PC-9 (cell line): ENCODE data around the gene TMEM267. TPM values are rescaled to one million over a fixed set of nuclear protein-coding genes. Genes with fewer than 3 reads are reported as not detected.

Experiments used
- BruUV-seq: library from RNA; stranded (reverse); fragments of 400-500 nt; replicated peaks from 2 replicates; lab custom pipeline; 2021; lab: Mats Ljungman, UMichigan
- CTCF ChIA-PET: fragments of 300-600 bp; sonication (Branson Sonifier 250); formaldehyde crosslinking; loops from one replicate; lab custom pipeline; 2022; ENCODE audit warnings: antibody characterized with exemption; lab: Charles Lee
- POLR2A ChIA-PET: fragments of 300-600 bp; sonication (Branson Sonifier 250); formaldehyde crosslinking; loops from one replicate; lab custom pipeline; 2022; ENCODE audit warnings: antibody characterized with exemption; ENCODE audit not compliant: unreplicated experiment; lab: Charles Lee
- DNase-seq, 2 experiments: peaks; one replicate each; pipeline versions ENCODE4 v3.0.0 to v3.0.0-alpha.2; 2015 to 2022; ENCODE audit warnings: mixed read lengths in 1 of 2
- H2AFZ ChIP-seq: fragments of 200-600 bp; sonication (generic); 2 replicates; pipeline ENCODE4 v1.8.1; 2017; ENCODE audit warnings: antibody characterized with exemption
- H3F3A ChIP-seq: fragments of 200-600 bp; sonication (generic); 2 replicates; pipeline ENCODE4 v1.8.1; 2017; ENCODE audit warnings: antibody characterized with exemption, mild to moderate bottlenecking, low read depth; ENCODE audit not compliant: insufficient read depth
- H3K27ac ChIP-seq: fragments of 200-600 bp; sonication (generic); 2 replicates; pipeline ENCODE4 v1.6.1; 2016; ENCODE audit warnings: mixed run types
- H3K27me3 ChIP-seq: fragments of 200-600 bp; sonication (generic); 2 replicates; pipeline ENCODE4 v1.6.1; 2016; ENCODE audit warnings: low read depth, mixed run types; ENCODE audit not compliant: insufficient read depth
- H3K36me3 ChIP-seq: fragments of 200-600 bp; sonication (generic); 2 replicates; pipeline ENCODE4 v1.6.1; 2016; ENCODE audit warnings: low read depth, mixed run types
- H3K4me1 ChIP-seq: fragments of 200-600 bp; sonication (generic); replicated peaks from 2 replicates; pipeline ENCODE4 v1.6.1; 2016; ENCODE audit warnings: mixed run types; ENCODE audit not compliant: insufficient read depth
- H3K4me2 ChIP-seq: fragments of 200-600 bp; sonication (generic); 2 replicates; pipeline ENCODE4 v1.6.1; 2017; ENCODE audit warnings: mixed run types
- H3K4me3 ChIP-seq: fragments of 200-600 bp; sonication (generic); 2 replicates; pipeline ENCODE4 v1.6.1; 2016; ENCODE audit warnings: mixed run types
- H3K79me2 ChIP-seq: fragments of 200-600 bp; sonication (generic); 2 replicates; pipeline ENCODE4 v1.6.1; 2017; ENCODE audit warnings: low read depth, mixed run types
- H3K9me2 ChIP-seq: fragments of 200-600 bp; sonication (generic); 2 replicates; pipeline ENCODE4 v1.8.1; 2017; ENCODE audit warnings: mild to moderate bottlenecking; ENCODE audit not compliant: insufficient read depth
- H3K9me3 ChIP-seq: fragments of 200-600 bp; sonication (generic); 2 replicates; pipeline ENCODE4 v1.8.1; 2016; ENCODE audit warnings: low read depth; ENCODE audit not compliant: insufficient read depth
- H4K20me1 ChIP-seq: fragments of 200-600 bp; sonication (generic); 2 replicates; pipeline ENCODE4 v1.8.1; 2017; ENCODE audit not compliant: insufficient read depth
- CTCF ChIP-seq: fragments of 200-600 bp; sonication (generic); conservative IDR thresholded peaks from 2 replicates; pipeline ENCODE4 v1.6.1; 2017; ENCODE audit warnings: mixed run types, antibody characterized with exemption, mild to moderate bottlenecking, moderate library complexity
- EZH2 ChIP-seq: fragments of 200-600 bp; sonication (generic); IDR thresholded peaks from 2 replicates; pipeline ENCODE4 v1.8.0; 2017; ENCODE audit warnings: antibody characterized with exemption, low read depth
- intact Hi-C: fragments of 100-400 bp; cut with micrococcal nuclease; formaldehyde crosslinking; loops from one replicate; pipeline ENCODE4 v1.10.0; 2022; ENCODE audit not compliant: unreplicated experiment
- total RNA-seq: library from RNA; stranded (reverse); gene quantifications from 2 replicates; pipeline ENCODE4 v1.2.3, GENCODE V29; 2021

TMEM267 gene
- total RNA-seq, 1 experiment from 2014 or later: 30.2 TPM

GRCh38 chr5:43413966-43414365, 69.7 kb downstream of the TMEM267 start:
- BruUV-seq: no TSS peak
- H3K9me2 ChIP-seq: no peaks in the 10 kb centered on the region
- H4K20me1 ChIP-seq: no peaks in the 10 kb centered on the region
- no peaks in the 10 kb centered on the region for H3K9me3 ChIP-seq
- H3K27me3 ChIP-seq: no peaks in the 10 kb centered on the region
- H3K36me3 ChIP-seq: no peaks in the 10 kb centered on the region
- intact Hi-C loops: no loop called here
- H3K4me3 ChIP-seq: no peak overlapping the region
- CTCF ChIA-PET: no interaction called here
- peaks cover 4% of the 10 kb centered on the region; the same call in 1 of the 2 replicates for H3F3A ChIP-seq
- peaks cover 28% of the 10 kb centered on the region for H3K4me1 ChIP-seq
- H3K27ac ChIP-seq: no peak overlapping the region
- TF ChIP-seq EZH2 (no peak), CTCF (no peak)
- no peaks in the 10 kb centered on the region for H3K79me2 ChIP-seq
- POLR2A ChIA-PET: interaction anchor here (0.7 kb wide), 1 partner anchor 8 kb away, joined by 3 read pairs; no protein-coding TSS in a partner anchor
- no peak overlapping the region for H2AFZ ChIP-seq
- no peak overlapping the region for H3K4me2 ChIP-seq
- no peak for DNase-seq

- intact Hi-C loops: no loop called here
- Histone ChIP-seq H3K9me2 (no peaks in the 10 kb centered on the region), H3K27ac (no peak overlapping the region), H3K27me3 (no peaks in the 10 kb centered on the region), H3K9me3 (no peaks in the 10 kb centered on the region), H3K79me2 (no peaks in the 10 kb centered on the region), H3F3A (peaks cover 4% of the 10 kb centered on the region; the same call in 1 of the 2 replicates), H2AFZ (no peak overlapping the region), H3K36me3 (no peaks in the 10 kb centered on the region), H4K20me1 (no peaks in the 10 kb centered on the region), H3K4me2 (peak overlapping the region; percentile 14), H3K4me1 (peaks cover 28% of the 10 kb centered on the region), H3K4me3 (no peak overlapping the region)
- BruUV-seq: no TSS peak
- TF ChIP-seq CTCF: no peak
- TF ChIP-seq EZH2: no peak
- POLR2A ChIA-PET: interaction anchor here (0.6 kb wide), 1 partner anchor 10 kb away, joined by 6 read pairs; no protein-coding TSS in a partner anchor
- DNase-seq: no peak
- CTCF ChIA-PET: interaction anchor here (0.6 to 1.0 kb wide), 3 partner anchors 71 to 504 kb away, joined by 3 to 4 read pairs (median 3); partner anchors contain the start of gene TMEM267
These were observed 71.0 kb downstream of the TMEM267 start for GRCh38 chr5:43412644-43413043.

GRCh38 chr5:43412156-43412555, 71.5 kb downstream of the TMEM267 start, which contains the start of gene CCL28:
CCL28 (minus strand) TSS chr5:43412391; CDS start chr5:43412316, 75 bp downstream.
- H3K27me3 ChIP-seq: no peaks in the 10 kb centered on the region
- no peaks in the 10 kb centered on the region for H3K36me3 ChIP-seq
- no TSS peak for BruUV-seq
- H2AFZ ChIP-seq: no peak within 1 kb of the TSS
- CTCF ChIA-PET: interaction anchor here (0.9 to 1.3 kb wide), 3 partner anchors 72 to 503 kb away, joined by 3 to 11 read pairs (median 4); partner anchors contain the start of gene TMEM267
- POLR2A ChIA-PET: interaction anchor here (0.6 kb wide), 2 partner anchors 18 to 358 kb away, joined by 4 read pairs; no protein-coding TSS in a partner anchor
- H3K9me3 ChIP-seq: no peaks in the 10 kb centered on the region
- H3K9me2 ChIP-seq: no peaks in the 10 kb centered on the region
- peaks cover 4% of the 10 kb centered on the region; the same call in 1 of the 2 replicates for H3F3A ChIP-seq
- DNase-seq: no peak
- H3K79me2 ChIP-seq: no peaks in the 10 kb centered on the region
- H3K4me1 ChIP-seq: peaks cover 28% of the 10 kb centered on the region
- H3K4me2 ChIP-seq: peak within 1 kb of the TSS; percentile 14
- H3K4me3 ChIP-seq: no peak within 1 kb of the TSS
- TF ChIP-seq EZH2 (no peak), CTCF (no peak)
- intact Hi-C loops: no loop called here
- H4K20me1 ChIP-seq: no peaks in the 10 kb centered on the region
- no peak within 1 kb of the TSS for H3K27ac ChIP-seq
